HG03378 (cell line): ENCODE results near the gene ZFP64.

Source experiments
- ATAC-seq: cut with Tn5 transposase; IDR thresholded peaks from one replicate; pipeline ENCODE4 v1.9.1; 2021; ENCODE audit warnings: mild to moderate bottlenecking, moderate library complexity; ENCODE audit not compliant: unreplicated experiment

Gene ZFP64

DNA sequence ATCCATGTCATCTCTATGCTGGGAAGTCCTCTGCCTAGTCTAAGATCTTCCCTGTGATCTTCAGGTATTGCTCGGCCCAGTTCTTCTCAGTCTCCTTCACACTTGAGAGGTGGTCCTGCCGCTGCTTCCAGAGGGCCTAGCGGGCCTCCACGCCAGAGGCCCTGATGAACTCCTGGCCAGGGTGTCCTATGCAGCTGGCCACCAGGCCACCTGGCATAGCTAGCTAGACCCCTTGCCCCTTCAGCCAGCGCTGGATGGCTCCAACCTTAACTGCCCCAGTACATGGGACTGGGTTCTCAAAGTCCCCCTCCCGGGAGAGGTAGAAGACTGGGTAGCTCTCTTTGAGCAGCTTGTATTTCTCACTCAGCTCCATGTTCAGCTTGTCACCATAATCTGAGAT lies 81.1 kb downstream of the ZFP64 start:
- no peak for ATAC-seq

GRCh38 chr20:52105442-52106422 lies 85.8 kb downstream of the ZFP64 start:
- ATAC-seq, result no peak

- ATAC-seq, result no peak
Observed at GRCh38 chr20:52104546-52105441, 86.8 kb downstream of the ZFP64 start.

- no peak for ATAC-seq
Observed at GRCh38 chr20:52103913-52104545, 87.5 kb downstream of the ZFP64 start.

- ATAC-seq, result no peak
Observed at GRCh38 chr20:52103335-52103912, 88.2 kb downstream of the ZFP64 start.

GRCh38 chr20:52102559-52102958 lies 89.0 kb downstream of the ZFP64 start:
- ATAC-seq, result no peak

DNA sequence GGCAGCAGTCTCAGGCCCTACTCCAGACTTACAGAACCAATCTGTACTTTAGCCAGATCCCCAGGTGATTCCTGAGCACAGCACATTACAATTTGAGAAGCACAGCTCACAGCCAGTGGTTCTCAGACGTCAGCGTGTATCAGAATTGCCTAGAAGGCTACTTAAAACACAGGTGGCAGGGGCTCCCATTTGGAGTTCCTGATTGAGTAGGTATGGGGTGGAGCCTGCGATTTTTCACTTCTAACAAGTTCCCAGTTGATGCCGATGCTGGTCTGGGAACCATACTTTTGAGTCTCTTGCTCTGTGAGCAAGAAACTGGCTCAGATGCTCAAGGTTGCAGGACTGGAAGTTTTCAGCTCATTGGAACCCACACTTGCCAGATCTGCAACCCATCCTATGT lies 89.5 kb downstream of the ZFP64 start:
- ATAC-seq, result no peak
